GM13976 (cell line): Measurements from ENCODE around the gene FUOM.

Experiments used
- DNase-seq: peaks from one replicate; pipeline ENCODE4 v3.0.0; 2012; ENCODE audit warnings: low spot score
- CTCF ChIP-seq: IDR thresholded peaks from 2 replicates; pipeline ENCODE4 v1.5.1; 2012; ENCODE audit warnings: borderline replicate concordance, mild to moderate bottlenecking; ENCODE audit not compliant: insufficient read depth; ENCODE audit errors: extremely low read depth, missing control alignments, control extremely low read depth
- in situ Hi-C: fragments of 300-500 bp; cut with MboI; formaldehyde crosslinking; loops from one replicate; pipeline ENCODE4 v1.12.0; 2022; ENCODE audit warnings: low sequenced_read_pairs, mixed read lengths, inconsistent platforms; ENCODE audit not compliant: unreplicated experiment

FUOM gene

GRCh38 chr10:133344236-133344635 lies 13.6 kb downstream of the FUOM start:
- in situ Hi-C loops: no loop called here
- no peak for DNase-seq
- no peak for TF ChIP-seq CTCF

GRCh38 chr10:133343558-133343957 lies 14.3 kb downstream of the FUOM start:
- TF ChIP-seq CTCF: no peak
- in situ Hi-C loops: no loop called here
- DNase-seq: no peak

- DNase-seq: no peak
- in situ Hi-C loops: no loop called here
- no peak for TF ChIP-seq CTCF
These were observed 14.9 kb downstream of the FUOM start for GRCh38 chr10:133342942-133343341.

GRCh38 chr10:133341983-133342382 lies 15.8 kb downstream of the FUOM start:
- no peak for TF ChIP-seq CTCF
- no peak for DNase-seq
- in situ Hi-C loops: no loop called here

- in situ Hi-C loops: no loop called here
- no peak for TF ChIP-seq CTCF
- no peak for DNase-seq
These were observed 18.0 kb downstream of the FUOM start for GRCh38 chr10:133339708-133340380.

- in situ Hi-C loops: no loop called here
- no peak for DNase-seq
These were observed 19.4 kb downstream of the FUOM start for GRCh38 chr10:133338080-133339071.

More at GRCh38 chr10:133338080-133339071, 19.4 kb downstream of the FUOM start:
- TF ChIP-seq CTCF: no peak
